Activated CD8-positive, alpha-beta memory T cell treated with anti-CD3 and anti-CD28 coated beads, Interleukin-2, amount 10 ng/mL, durations not matched to agents 7 days and 5 days (primary cell): ENCODE results near the gene PCDHA9. TPM values are rescaled to one million over a fixed set of nuclear protein-coding genes. Genes with fewer than 3 reads are reported as not detected.
"Not testable (repeated sequence)": the region's sequence is repeated elsewhere in the genome, so short reads cannot be mapped to it uniquely, and the experiment has no call there.

Experiments used
- ATAC-seq: fragments of 150-1000 bp; cut with Tn5 transposase; one replicate; pipeline ENCODE4 v1.10.0; 2021; ENCODE audit warnings: moderate library complexity
- CTCF ChIA-PET: fragments of 350-600 bp; sonication (Branson Sonifier 250); formaldehyde crosslinking; loops from one replicate; lab custom pipeline; 2021; ENCODE audit warnings: antibody characterized with exemption; lab: Charles Lee
- DNase-seq: peaks from one replicate; pipeline ENCODE4 v3.0.0-alpha.2; 2020
- H3K27ac Mint-ChIP-seq: one replicate; pipeline ENCODE4 v1.8.0; 2021; ENCODE audit warnings: mild to moderate bottlenecking, mixed read lengths
- H3K27me3 Mint-ChIP-seq: one replicate; pipeline ENCODE4 v1.8.0; 2021; ENCODE audit warnings: mixed read lengths
- H3K36me3 Mint-ChIP-seq: one replicate; pipeline ENCODE4 v1.8.0; 2021; ENCODE audit warnings: mild to moderate bottlenecking, mixed read lengths
- H3K4me1 Mint-ChIP-seq: one replicate; pipeline ENCODE4 v1.8.0; 2021; ENCODE audit warnings: mixed read lengths
- H3K4me3 Mint-ChIP-seq: one replicate; pipeline ENCODE4 v1.8.0; 2021; ENCODE audit warnings: mild to moderate bottlenecking, moderate library complexity, mixed read lengths
- H3K9me3 Mint-ChIP-seq: one replicate; pipeline ENCODE4 v1.8.0; 2022; ENCODE audit warnings: low read depth, mixed read lengths
- total RNA-seq, 2 experiments: library from RNA; stranded (reverse); gene quantifications; one replicate each; pipeline ENCODE4 v1.2.3, GENCODE V29; 2021

Gene PCDHA9
- total RNA-seq, 2 experiments from 2014 or later, result not detected

- no peak for ATAC-seq
- CTCF ChIA-PET, result no interaction called here
- no peak within 1 kb of the TSS for H3K4me3 Mint-ChIP-seq
These were observed 20.3 kb upstream of the PCDHA9 start, which contains the start of gene PCDHA6 for GRCh38 chr5:140827704-140828361. TSS of gene PCDHA6 (plus strand) at chr5:140827960. CDS start at chr5:140828092, 132 bp downstream.

GRCh38 chr5:140828362-140828737 lies 19.8 kb upstream of the PCDHA9 start:
- Mint-ChIP-seq H3K27me3 (peaks cover 12% of the 10 kb centered on the region), H3K27ac (no peak overlapping the region), H3K9me3 (peaks cover 15% of the 10 kb centered on the region), H3K36me3 (peaks cover 2% of the 10 kb centered on the region), H3K4me3 (no peak overlapping the region), H3K4me1 (no peaks in the 10 kb centered on the region)
- CTCF ChIA-PET, result no interaction called here
- DNase-seq, result no peak
- ATAC-seq, result no peak

More at GRCh38 chr5:140827704-140828361, 20.3 kb upstream of the PCDHA9 start, which contains the start of gene PCDHA6:
- H3K4me1 Mint-ChIP-seq, result no peaks in the 10 kb centered on the region
- H3K27me3 Mint-ChIP-seq, result peaks cover 12% of the 10 kb centered on the region
- no peak within 1 kb of the TSS for H3K27ac Mint-ChIP-seq
- H3K9me3 Mint-ChIP-seq, result peaks cover 12% of the 10 kb centered on the region
- no peak for DNase-seq
- H3K36me3 Mint-ChIP-seq, result peaks cover 2% of the 10 kb centered on the region

- DNase-seq, ATAC-seq, H3K4me1 Mint-ChIP-seq, H3K27ac Mint-ChIP-seq, H3K36me3 Mint-ChIP-seq, H3K4me3 Mint-ChIP-seq: not testable (repeated sequence)
- peaks cover 14% of the 10 kb centered on the region for H3K27me3 Mint-ChIP-seq
- CTCF ChIA-PET, result interaction anchor here (1.1 kb wide), 1 partner anchor 211 kb away, joined by 3 read pairs; no protein-coding TSS in a partner anchor
- peaks cover 17% of the 10 kb centered on the region for H3K9me3 Mint-ChIP-seq
These were observed 18.4 kb upstream of the PCDHA9 start for GRCh38 chr5:140829511-140830501.

GRCh38 chr5:140833993-140834392 lies 14.2 kb upstream of the PCDHA9 start, which contains the start of gene PCDHA7:
TSS of gene PCDHA7 (plus strand) at chr5:140834269. CDS start at chr5:140834384, 115 bp downstream.
- H3K27me3 Mint-ChIP-seq, result peaks cover 3% of the 10 kb centered on the region
- H3K9me3 Mint-ChIP-seq, result peaks cover 11% of the 10 kb centered on the region
- CTCF ChIA-PET, result no interaction called here
- no peak for ATAC-seq
- no peaks in the 10 kb centered on the region for H3K4me1 Mint-ChIP-seq
- H3K36me3 Mint-ChIP-seq, result peaks cover 1% of the 10 kb centered on the region
- no peak within 1 kb of the TSS for H3K4me3 Mint-ChIP-seq
- DNase-seq, result no peak
- no peak within 1 kb of the TSS for H3K27ac Mint-ChIP-seq

GRCh38 chr5:140834439-140835008 lies 13.7 kb upstream of the PCDHA9 start:
- H3K36me3 Mint-ChIP-seq, H3K4me3 Mint-ChIP-seq, ATAC-seq, H3K9me3 Mint-ChIP-seq, H3K27me3 Mint-ChIP-seq, H3K4me1 Mint-ChIP-seq, DNase-seq, H3K27ac Mint-ChIP-seq, CTCF ChIA-PET: not testable (repeated sequence)

- CTCF ChIA-PET, result no interaction called here
- DNase-seq (no peak), ATAC-seq (no peak)
- no peak overlapping the region for H3K27ac Mint-ChIP-seq
- H3K9me3 Mint-ChIP-seq, result peaks cover 14% of the 10 kb centered on the region
- no peak overlapping the region for H3K4me3 Mint-ChIP-seq
- no peaks in the 10 kb centered on the region for H3K4me1 Mint-ChIP-seq
- peaks cover 3% of the 10 kb centered on the region for H3K27me3 Mint-ChIP-seq
- peaks cover 1% of the 10 kb centered on the region for H3K36me3 Mint-ChIP-seq
These were observed 12.3 kb upstream of the PCDHA9 start for GRCh38 chr5:140835622-140836510.

GRCh38 chr5:140840978-140841962 lies 6.9 kb upstream of the PCDHA9 start, which contains the start of gene PCDHA8:
TSS of gene PCDHA8 (plus strand) at chr5:140841187. CDS start at chr5:140841322, 135 bp downstream.
- Mint-ChIP-seq H3K36me3 (peaks cover 2% of the 10 kb centered on the region), H3K4me3 (no peak within 1 kb of the TSS), H3K9me3 (peaks cover 12% of the 10 kb centered on the region), H3K4me1 (no peaks in the 10 kb centered on the region), H3K27ac (no peak within 1 kb of the TSS), H3K27me3 (no peaks in the 10 kb centered on the region)
- no peak for DNase-seq
- no peak for ATAC-seq
- CTCF ChIA-PET, result interaction anchor here (1.1 to 1.2 kb wide), 2 partner anchors 18 to 336 kb away, joined by 3 to 4 read pairs; partner anchors contain the start of gene PCDHB8

DNA sequence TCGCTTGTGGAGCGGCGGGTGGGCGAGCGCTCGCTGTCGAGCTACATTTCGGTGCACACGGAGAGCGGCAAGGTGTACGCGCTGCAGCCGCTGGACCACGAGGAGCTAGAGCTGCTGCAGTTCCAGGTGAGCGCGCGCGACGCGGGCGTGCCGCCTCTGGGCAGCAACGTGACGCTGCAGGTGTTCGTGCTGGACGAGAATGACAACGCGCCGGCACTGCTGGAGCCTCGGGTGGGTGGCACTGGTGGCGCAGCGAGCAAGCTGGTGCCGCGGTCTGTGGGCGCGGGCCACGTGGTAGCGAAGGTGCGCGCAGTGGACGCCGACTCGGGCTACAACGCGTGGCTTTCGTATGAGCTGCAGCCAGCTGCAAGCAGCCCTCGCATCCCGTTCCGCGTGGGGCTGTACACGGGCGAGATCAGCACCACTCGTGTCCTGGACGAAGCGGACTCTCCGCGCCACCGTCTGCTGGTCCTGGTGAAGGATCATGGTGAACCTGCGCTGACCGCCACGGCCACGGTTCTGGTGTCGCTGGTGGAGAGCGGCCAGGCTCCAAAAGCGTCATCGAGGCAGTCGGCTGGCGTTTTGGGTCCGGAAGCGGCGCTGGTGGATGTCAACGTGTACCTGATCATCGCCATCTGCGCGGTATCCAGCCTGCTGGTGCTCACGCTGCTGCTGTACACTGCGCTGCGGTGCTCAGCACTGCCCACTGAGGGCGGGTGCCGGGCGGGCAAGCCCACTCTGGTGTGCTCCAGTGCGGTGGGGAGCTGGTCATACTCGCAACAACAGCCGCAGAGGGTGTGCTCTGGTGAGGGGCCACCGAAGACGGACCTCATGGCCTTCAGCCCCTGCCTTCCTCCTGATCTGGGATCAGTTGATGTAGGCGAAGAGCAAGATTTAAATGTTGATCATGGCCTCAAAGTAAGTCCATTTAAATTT lies 5.1 kb upstream of the PCDHA9 start:
- H3K27me3 Mint-ChIP-seq, result no peaks in the 10 kb centered on the region
- CTCF ChIA-PET, result no interaction called here
- DNase-seq (no peak), ATAC-seq (no peak)
- H3K4me1 Mint-ChIP-seq, result no peaks in the 10 kb centered on the region
- peaks cover 2% of the 10 kb centered on the region for H3K36me3 Mint-ChIP-seq
- H3K4me3 Mint-ChIP-seq, result no peak overlapping the region
- no peak overlapping the region for H3K27ac Mint-ChIP-seq
- peaks cover 16% of the 10 kb centered on the region for H3K9me3 Mint-ChIP-seq

- CTCF ChIA-PET, H3K4me1 Mint-ChIP-seq, H3K4me3 Mint-ChIP-seq, H3K27ac Mint-ChIP-seq, ATAC-seq, DNase-seq, H3K9me3 Mint-ChIP-seq, H3K27me3 Mint-ChIP-seq, H3K36me3 Mint-ChIP-seq: not testable (repeated sequence)
These were observed 1.9 kb downstream of the PCDHA9 start for GRCh38 chr5:140849831-140850634.
